Measurements from ENCODE around the gene HEATR5A. TPM values are rescaled to one million over a fixed set of nuclear protein-coding genes. Genes with fewer than 3 reads are reported as not detected.
"Not testable (repeated sequence)": the region's sequence is repeated elsewhere in the genome, so short reads cannot be mapped to it uniquely, and the experiment has no call there.

HEATR5A gene
- total RNA-seq, 1 donor from 2014 or later = 33.5 TPM

- DNase-seq (ENCODE audit: low read depth in 2 of 2) = not testable (repeated sequence)
These were observed 162.6 kb downstream of the HEATR5A start for GRCh38 chr14:31257554-31258426.

- DNase-seq (ENCODE audit: low read depth in 2 of 2) = no peak
These were observed 163.2 kb downstream of the HEATR5A start for GRCh38 chr14:31257244-31257553.

- DNase-seq (ENCODE audit: low read depth in 2 of 2) = no peak
These were observed 163.7 kb downstream of the HEATR5A start for GRCh38 chr14:31256534-31257243.

GRCh38 chr14:31255918-31256317 is 164.4 kb downstream of the HEATR5A start:
- DNase-seq (ENCODE audit: low read depth in 2 of 2) = not testable (repeated sequence)

DNA sequence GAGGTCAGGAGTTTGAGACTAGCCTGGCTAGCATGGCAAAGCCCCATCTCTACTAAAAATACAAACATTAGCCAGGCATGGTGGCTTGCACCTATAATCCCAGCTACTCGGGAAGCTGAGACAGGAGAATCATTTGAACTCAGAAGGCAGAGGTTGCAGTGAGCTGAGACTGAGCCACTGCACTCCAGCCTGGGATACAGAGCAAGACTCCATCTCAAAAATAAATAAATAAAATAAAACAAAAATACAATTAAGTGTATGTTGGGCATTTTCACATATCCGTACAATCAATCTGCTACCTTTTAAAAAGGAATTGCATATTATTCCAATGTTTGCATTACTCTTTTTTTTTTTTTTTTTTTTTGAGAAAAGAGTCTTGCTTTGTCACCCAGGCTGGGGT is 165.1 kb downstream of the HEATR5A start:
- no peak for DNase-seq (ENCODE audit: low read depth in 2 of 2)

DNA sequence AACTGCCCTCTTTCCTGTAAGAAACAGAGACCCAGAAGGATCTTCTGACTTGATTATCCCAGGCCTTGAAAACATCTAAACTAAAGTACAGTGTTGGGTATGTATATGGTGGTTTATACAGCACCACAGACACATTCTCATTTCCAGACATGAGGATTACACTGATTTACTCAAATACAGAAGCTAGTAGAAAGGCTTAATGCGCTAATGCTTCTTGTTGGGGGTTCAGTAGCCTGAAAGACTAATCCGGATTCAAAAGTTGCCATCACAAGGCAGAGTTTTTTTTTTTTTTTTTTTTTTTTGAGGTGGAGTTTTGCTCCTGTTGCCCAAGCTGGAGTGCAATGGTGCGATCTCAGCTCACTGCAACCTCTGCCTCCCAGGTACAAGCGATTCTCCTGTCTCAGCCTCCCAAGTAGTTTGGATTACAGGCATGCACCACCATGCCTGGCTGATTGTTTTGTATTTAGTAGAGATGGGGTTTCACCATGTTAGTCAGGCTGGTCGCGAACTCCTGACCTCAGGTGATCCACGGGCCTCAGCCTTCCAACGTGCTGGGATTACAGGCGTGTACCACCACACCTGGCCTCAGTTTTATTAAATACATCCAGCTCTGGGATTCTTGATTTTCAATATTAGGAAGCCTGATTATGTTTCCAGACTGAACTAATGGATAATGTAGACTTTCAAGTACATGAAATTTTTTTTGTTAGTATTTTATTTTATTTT is 166.4 kb downstream of the HEATR5A start:
- no peak for DNase-seq (ENCODE audit: low read depth in 2 of 2)

GRCh38 chr14:31252865-31253264 is 167.5 kb downstream of the HEATR5A start:
- DNase-seq (ENCODE audit: low read depth in 2 of 2) = no peak

GRCh38 chr14:31251028-31251958 is 169.1 kb downstream of the HEATR5A start:
- DNase-seq (ENCODE audit: low read depth in 2 of 2) = no peak

DNA sequence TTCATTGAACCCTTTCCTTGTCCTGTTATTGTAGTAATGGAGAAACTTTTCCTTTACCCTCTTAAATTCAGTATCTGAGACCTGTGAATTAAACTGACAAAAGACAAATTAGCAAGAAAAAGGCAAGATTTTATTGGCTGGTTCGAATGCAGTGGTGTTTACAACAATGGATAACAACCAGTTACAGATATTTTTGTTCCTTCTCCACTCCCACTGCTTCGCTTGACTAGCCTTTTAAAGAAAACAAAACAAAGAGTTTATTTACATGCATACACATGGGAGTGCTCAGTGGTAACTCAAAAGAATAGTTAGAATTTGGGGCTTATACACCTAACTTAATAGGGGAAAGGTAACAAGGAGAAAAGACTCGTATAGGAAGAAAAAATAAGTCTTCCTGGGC is 175.7 kb downstream of the HEATR5A start:
- no peak for DNase-seq (ENCODE audit: low read depth in 2 of 2)

DNA sequence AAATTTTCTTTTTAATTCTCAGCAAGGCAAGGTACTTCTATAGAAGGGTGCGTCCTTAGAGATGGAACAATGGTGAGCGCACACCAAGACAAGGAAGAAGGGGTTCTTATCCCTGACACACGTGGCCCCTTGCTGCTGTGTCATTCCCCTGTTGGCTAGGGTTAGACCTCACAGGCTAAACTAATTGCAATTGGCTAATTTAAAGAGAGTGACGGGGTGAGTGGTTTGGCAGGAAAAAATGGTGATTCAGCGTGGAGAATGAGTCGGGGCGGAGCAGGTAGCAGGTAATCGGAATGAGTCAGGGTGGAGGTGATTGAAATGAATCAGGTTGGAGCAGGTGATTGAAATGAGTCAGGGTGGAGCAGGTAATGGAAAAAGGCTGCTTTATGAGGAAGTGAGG is 176.5 kb downstream of the HEATR5A start:
- no peak for DNase-seq (ENCODE audit: low read depth in 2 of 2)

GRCh38 chr14:31242161-31242940 is 178.0 kb downstream of the HEATR5A start:
- not testable (repeated sequence) for DNase-seq (ENCODE audit: low read depth in 2 of 2)

Other genes with a start within 250 kb of the HEATR5A start
- gene HECTD1, start 212.8 kb downstream of the HEATR5A start, total RNA-seq = 217 and 301 TPM in 2 replicates
- 16.1 and 19.8 TPM in 2 replicates for gene DTD2, start 37.0 kb upstream of the HEATR5A start, total RNA-seq
- not detected in 2 replicates for gene GPR33, start 67.5 kb upstream of the HEATR5A start, total RNA-seq
- gene NUBPL, start 140.9 kb upstream of the HEATR5A start, total RNA-seq = 2.4 and 3.7 TPM in 2 replicates

Data from lung microvascular endothelial cell (primary cell).